ENCODE measurements around the gene IFT80. TPM values are rescaled to one million over a fixed set of nuclear protein-coding genes. Genes with fewer than 3 reads are reported as not detected.
A peak's percentile ranks its signal among the peaks of the same experiment; 100 is the strongest.

The IFT80 gene
- total RNA-seq, 2 experiments from 2014 or later, result 27.5 to 29.7 TPM

DNA sequence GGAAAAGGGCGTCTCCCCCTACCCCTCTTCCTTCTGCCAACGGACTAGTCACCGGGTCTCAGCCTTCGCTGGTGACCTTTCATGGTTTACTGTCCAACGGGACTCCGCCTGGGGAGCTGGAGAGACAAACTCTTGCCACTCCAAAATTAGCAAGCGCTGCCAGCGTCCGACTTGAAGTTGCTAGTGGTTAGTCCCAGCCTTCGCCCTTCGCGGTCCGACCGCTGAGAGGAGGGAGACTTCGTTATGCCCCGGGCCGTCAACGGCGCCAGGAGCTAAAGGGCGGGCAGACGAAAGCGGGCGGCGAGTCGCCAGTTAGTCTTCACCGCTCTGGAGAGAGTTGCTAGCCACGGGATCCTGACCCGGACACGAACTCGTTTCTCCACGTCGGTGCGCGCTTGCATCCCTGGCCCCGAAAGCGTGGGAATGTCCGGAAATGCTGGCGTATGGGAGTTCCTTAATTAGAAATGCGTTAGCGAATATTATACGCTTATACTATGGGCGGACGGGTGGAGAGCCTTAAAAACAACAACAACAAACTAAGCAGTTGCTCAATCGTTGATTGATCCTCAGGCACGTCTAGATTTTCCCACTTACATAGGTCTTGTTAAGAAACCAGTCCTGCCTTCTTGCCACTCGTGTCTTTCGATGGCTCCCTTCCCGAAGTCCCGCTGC lies 1.1 kb upstream of the IFT80 start:
- DNase-seq, result peak; percentile 57
- Mint-ChIP-seq H3K27me3 (ENCODE audit: low read depth) (no peaks in the 10 kb centered on the region), H3K9me3 (ENCODE audit: insufficient read depth) (no peaks in the 10 kb centered on the region), H3K36me3 (ENCODE audit: low read depth) (peaks cover 50% of the 10 kb centered on the region), H3K27ac (peak overlapping the region; percentile 97), H3K4me1 (ENCODE audit: low read depth) (peaks cover 47% of the 10 kb centered on the region), H3K4me3 (peak overlapping the region; percentile 94)
- peak; percentile 30 for ATAC-seq
- ChIA-PET CTCF (interaction anchor here (0.9 to 1.5 kb wide), 3 partner anchors 15 to 51 kb away, joined by 3 read pairs; partner anchors contain the start of gene TRIM59), POLR2A (interaction anchor here (0.6 to 2.3 kb wide), 13 partner anchors 7 to 175 kb away, joined by 3 to 76 read pairs (median 4); partner anchors contain the start of genes C3orf80 and TRIM59)

DNA sequence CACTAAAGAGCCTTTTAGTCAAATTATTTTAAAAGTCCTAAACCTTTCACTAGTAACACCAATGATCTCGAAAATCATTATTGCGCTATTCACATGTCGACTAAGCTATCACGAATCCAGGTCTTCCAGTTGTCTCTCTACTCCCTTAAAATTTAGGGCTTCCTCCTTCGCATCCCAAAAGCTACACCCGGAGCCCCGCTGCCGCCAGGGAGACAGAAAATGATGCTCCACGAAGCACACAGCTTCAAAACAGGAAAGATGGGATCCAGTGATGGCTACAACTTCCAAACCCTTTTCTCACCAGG lies 253 bp downstream of the IFT80 start:
- peak overlapping the region; percentile 97 for H3K27ac Mint-ChIP-seq
- peaks cover 41% of the 10 kb centered on the region for H3K36me3 Mint-ChIP-seq (ENCODE audit: low read depth)
- H3K4me1 Mint-ChIP-seq (ENCODE audit: low read depth), result peaks cover 38% of the 10 kb centered on the region
- H3K9me3 Mint-ChIP-seq (ENCODE audit: insufficient read depth), result no peaks in the 10 kb centered on the region
- no peaks in the 10 kb centered on the region for H3K27me3 Mint-ChIP-seq (ENCODE audit: low read depth)
- ATAC-seq (peak; percentile 9), DNase-seq (no peak)
- H3K4me3 Mint-ChIP-seq, result peak overlapping the region; percentile 94
- POLR2A ChIA-PET, result interaction anchor here (0.8 to 2.3 kb wide), 2 partner anchors 29 to 50 kb away, joined by 4 to 76 read pairs; partner anchors contain the start of gene TRIM59
- CTCF ChIA-PET, result interaction anchor here (1.5 kb wide), 1 partner anchor 52 kb away, joined by 3 read pairs; no protein-coding TSS in a partner anchor

DNA sequence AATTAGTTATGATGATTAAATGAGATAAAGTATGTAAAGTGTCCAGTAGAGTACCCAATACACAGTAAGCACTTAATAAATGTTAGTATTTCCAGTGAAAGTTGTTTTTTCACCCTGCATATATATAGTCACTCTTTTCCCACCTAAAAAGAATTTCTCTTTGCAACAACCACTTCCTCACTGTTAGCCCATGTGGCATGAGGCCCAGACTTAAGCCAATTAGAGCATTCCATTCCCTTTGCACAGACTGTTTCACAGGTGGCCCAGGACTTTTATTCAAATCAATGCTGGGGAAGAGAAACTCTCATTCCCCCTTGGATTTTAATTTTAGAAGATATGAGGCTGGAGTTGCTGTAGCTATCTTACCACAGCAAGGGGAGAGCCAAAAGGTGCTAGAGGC lies 3.7 kb downstream of the IFT80 start:
- H3K27me3 Mint-ChIP-seq (ENCODE audit: low read depth), result no peaks in the 10 kb centered on the region
- ATAC-seq (no peak), DNase-seq (no peak)
- H3K36me3 Mint-ChIP-seq (ENCODE audit: low read depth), result peaks cover 11% of the 10 kb centered on the region
- H3K27ac Mint-ChIP-seq, result no peak overlapping the region
- ChIA-PET CTCF (no interaction called here), POLR2A (no interaction called here)
- peaks cover 29% of the 10 kb centered on the region for H3K4me1 Mint-ChIP-seq (ENCODE audit: low read depth)
- H3K4me3 Mint-ChIP-seq, result no peak overlapping the region
- no peaks in the 10 kb centered on the region for H3K9me3 Mint-ChIP-seq (ENCODE audit: insufficient read depth)

DNA sequence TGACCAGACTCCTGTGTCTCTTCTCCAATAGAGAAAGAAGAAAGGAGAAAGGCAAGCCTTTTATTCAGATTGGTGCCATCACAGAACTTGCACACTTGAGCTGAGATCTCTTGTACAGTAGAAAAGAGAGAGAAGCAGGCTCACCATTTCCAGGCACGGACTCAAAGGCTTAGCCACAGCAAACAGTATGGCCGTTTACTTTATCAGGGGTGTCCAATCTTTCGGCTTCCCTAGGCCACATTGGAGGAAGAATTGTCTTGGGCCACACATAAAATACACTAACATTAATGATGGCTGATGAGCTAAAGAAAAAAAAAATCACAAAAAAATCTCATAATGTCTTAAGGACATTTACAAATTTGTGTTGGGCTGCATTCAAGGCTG lies 5.0 kb downstream of the IFT80 start:
- Mint-ChIP-seq H3K36me3 (ENCODE audit: low read depth) (peaks cover 9% of the 10 kb centered on the region), H3K4me1 (ENCODE audit: low read depth) (peaks cover 29% of the 10 kb centered on the region), H3K27ac (no peak overlapping the region), H3K4me3 (no peak overlapping the region), H3K9me3 (ENCODE audit: insufficient read depth) (no peaks in the 10 kb centered on the region), H3K27me3 (ENCODE audit: low read depth) (no peaks in the 10 kb centered on the region)
- ChIA-PET CTCF (interaction anchor here (1.1 kb wide), 1 partner anchor 11 kb away, joined by 3 read pairs; no protein-coding TSS in a partner anchor), POLR2A (no interaction called here)
- ATAC-seq (no peak), DNase-seq (no peak)

DNA sequence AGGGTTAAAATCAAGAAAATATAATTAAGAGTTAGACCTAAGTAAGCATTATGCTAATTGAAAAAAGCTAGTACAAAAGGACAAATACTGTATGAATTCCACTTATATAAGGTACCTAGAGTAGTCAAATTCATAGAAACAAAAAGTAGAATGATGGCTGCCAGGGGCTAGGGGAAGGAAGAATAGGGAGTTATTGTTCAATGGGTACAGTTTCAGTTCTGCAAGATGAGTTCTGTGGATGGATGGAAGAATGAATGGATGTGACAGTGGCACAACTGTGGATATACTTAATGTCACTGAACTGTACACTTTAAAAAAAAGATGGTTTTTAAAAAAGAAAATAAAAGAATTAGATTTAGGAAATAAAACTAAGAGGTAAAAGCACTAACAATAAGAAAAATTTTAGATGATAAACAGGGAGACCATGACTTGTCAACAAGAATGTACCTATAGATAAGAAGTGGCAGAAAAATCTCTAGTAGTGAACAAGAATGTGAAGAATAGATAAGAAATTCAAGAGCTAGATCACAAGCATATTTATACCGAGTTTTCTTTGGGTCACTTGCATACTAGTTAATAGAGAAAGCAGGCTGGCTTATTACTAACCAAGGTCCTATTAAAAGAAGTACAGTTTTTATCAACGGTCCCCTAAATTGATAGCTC lies 5.5 kb downstream of the IFT80 start:
- Mint-ChIP-seq H3K4me3 (no peak overlapping the region), H3K4me1 (ENCODE audit: low read depth) (peaks cover 26% of the 10 kb centered on the region), H3K27ac (no peak overlapping the region), H3K9me3 (ENCODE audit: insufficient read depth) (no peaks in the 10 kb centered on the region), H3K27me3 (ENCODE audit: low read depth) (no peaks in the 10 kb centered on the region), H3K36me3 (ENCODE audit: low read depth) (peaks cover 6% of the 10 kb centered on the region)
- ATAC-seq, result no peak
- POLR2A ChIA-PET, result no interaction called here
- CTCF ChIA-PET, result interaction anchor here (1.1 kb wide), 1 partner anchor 11 kb away, joined by 3 read pairs; no protein-coding TSS in a partner anchor
- no peak for DNase-seq

DNA sequence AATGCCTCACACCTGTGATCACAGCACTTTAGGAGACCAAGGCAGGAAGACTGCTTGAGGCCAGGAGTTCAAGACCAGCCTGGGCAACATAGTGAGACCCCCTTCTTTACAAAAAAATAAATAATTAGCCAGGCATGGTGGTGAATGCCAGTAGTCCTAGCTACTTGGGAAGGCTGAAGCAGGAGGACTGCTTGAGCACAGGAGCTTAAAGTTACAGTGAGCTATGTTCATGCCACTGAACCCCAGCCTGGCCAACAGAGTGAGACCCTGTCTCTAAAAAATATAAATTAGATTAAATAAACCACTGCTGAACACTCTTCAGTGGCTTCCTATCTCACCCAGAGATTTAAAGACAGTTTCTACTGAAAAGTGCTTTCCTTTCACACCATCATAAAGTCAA lies 6.2 kb downstream of the IFT80 start:
- POLR2A ChIA-PET, result no interaction called here
- ATAC-seq (no peak), DNase-seq (no peak)
- CTCF ChIA-PET, result no interaction called here
- Mint-ChIP-seq H3K4me3 (no peak overlapping the region), H3K27me3 (ENCODE audit: low read depth) (no peaks in the 10 kb centered on the region), H3K36me3 (ENCODE audit: low read depth) (peaks cover 6% of the 10 kb centered on the region), H3K4me1 (ENCODE audit: low read depth) (peaks cover 20% of the 10 kb centered on the region), H3K27ac (no peak overlapping the region), H3K9me3 (ENCODE audit: insufficient read depth) (no peaks in the 10 kb centered on the region)

DNA sequence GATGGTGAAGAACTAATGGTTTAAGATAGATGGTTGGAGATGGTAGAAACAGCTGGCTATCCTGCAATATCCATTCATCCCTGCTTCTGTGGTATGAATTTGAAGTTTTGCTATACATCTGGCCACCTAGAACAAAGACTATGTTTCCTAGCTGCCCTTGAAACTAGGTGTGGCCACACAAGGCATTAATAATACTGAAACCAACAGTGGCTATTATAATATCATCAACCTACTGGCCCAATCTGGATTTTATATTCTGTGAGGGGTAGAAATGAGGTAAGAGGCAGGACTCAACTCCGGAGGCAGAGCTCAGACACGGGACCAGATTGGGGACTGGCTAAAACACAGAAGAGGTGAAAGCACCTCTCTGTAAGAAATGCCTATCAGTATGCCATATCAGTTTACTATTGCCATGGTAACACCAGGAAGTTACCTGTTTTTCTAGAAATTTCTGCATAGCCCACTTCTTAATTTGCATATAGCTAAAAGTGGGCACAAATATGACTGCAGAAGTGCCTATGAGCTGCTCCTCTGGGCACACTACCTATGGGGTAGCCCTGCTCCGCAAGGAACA lies 8.4 kb downstream of the IFT80 start:
- no peak for DNase-seq
- Mint-ChIP-seq H3K4me1 (ENCODE audit: low read depth) (peaks cover 10% of the 10 kb centered on the region), H3K4me3 (no peak overlapping the region), H3K27me3 (ENCODE audit: low read depth) (no peaks in the 10 kb centered on the region), H3K36me3 (ENCODE audit: low read depth) (peaks cover 6% of the 10 kb centered on the region), H3K9me3 (ENCODE audit: insufficient read depth) (no peaks in the 10 kb centered on the region), H3K27ac (no peak overlapping the region)
- ChIA-PET CTCF (no interaction called here), POLR2A (interaction anchor here (0.8 kb wide), 1 partner anchor 59 kb away, joined by 3 read pairs; the partner anchor contains the start of gene TRIM59)
- ATAC-seq, result no peak

DNA sequence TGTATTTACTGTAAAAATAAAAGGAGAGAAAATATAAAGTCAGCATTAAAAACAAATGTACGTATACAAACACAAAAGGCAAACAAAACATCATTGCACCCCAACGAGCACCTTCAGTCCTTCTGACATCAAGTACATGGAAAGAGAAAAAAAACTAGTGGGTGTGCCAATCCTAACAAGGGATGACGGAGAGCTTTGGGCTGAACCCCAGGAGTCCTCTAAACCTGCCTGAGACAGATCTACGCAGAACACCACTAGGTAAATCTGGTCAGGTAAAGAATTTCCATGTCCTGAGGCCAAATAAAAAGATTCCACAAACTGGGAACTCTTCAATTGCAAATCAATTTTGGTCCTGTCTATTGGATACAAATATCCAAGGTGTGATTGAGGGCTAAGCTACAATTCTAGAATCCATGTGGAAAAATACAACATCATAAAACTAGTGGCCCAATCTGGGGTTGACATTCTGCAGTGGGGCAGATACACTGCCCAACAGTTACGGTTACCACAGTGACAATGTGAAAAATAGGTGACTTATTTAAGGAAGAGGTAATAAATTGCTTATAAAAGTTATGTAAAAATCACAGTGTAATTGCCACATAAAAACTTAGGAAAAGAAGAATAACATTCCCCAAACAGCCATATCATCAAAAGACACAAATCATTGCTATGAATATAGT lies 14.2 kb downstream of the IFT80 start:
- DNase-seq, result no peak
- Mint-ChIP-seq H3K9me3 (ENCODE audit: insufficient read depth) (no peaks in the 10 kb centered on the region), H3K4me1 (ENCODE audit: low read depth) (no peaks in the 10 kb centered on the region), H3K36me3 (ENCODE audit: low read depth) (peaks cover 14% of the 10 kb centered on the region), H3K27ac (no peak overlapping the region), H3K27me3 (ENCODE audit: low read depth) (no peaks in the 10 kb centered on the region), H3K4me3 (no peak overlapping the region)
- no peak for ATAC-seq
- ChIA-PET POLR2A (no interaction called here), CTCF (no interaction called here)

DNA sequence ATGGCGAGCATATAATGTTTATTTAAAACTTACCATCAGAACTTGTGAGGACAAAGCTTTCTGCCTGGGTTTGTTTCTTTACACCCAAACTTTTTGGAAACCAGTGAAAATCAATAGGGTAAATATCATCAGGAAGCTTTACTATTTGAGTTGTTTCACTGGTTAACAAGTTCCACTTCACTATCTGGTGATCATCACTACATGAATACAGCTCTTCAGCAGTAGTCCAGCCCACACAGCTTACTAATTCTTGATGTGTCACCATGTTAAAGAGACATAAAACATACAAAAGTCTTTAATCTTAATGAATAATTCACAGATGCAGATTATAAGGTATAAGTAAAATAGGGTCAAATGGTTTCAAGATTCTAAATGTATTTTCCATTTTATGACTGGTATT lies 17.6 kb downstream of the IFT80 start:
- H3K9me3 Mint-ChIP-seq (ENCODE audit: insufficient read depth), result no peaks in the 10 kb centered on the region
- no peaks in the 10 kb centered on the region for H3K27me3 Mint-ChIP-seq (ENCODE audit: low read depth)
- no peak overlapping the region for H3K4me3 Mint-ChIP-seq
- ChIA-PET CTCF (interaction anchor here (1.3 kb wide), 1 partner anchor 34 kb away, joined by 3 read pairs; no protein-coding TSS in a partner anchor), POLR2A (no interaction called here)
- no peak overlapping the region for H3K27ac Mint-ChIP-seq
- peaks cover 16% of the 10 kb centered on the region for H3K36me3 Mint-ChIP-seq (ENCODE audit: low read depth)
- H3K4me1 Mint-ChIP-seq (ENCODE audit: low read depth), result no peaks in the 10 kb centered on the region
- no peak for DNase-seq
- no peak for ATAC-seq

DNA sequence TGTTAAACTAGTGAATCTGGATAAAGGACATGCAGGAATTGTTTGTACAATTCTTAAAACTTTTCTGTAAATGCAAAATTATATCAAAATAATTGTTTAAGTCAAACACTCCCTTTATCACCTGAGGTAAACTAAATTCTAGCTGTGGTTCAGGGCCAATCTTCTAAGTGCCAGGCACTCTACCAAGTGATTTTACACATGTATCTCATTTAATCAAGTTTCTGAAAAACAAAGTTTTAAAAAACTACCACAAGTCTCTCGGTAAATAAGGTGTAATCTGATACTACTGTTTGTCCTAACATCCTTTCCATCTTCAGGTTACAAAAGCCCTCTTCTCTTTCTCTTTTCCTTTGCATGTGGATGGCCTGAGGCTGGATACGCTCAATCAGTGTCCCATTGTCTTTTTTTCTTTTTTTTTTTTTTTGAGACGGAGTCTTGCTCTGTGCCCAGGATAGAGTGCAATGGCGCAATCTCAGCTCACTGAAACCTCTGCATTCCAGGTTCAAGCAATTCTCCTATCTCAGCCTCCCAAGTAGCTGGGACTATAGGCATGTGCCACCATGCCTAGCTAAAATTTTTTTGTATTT lies 19.3 kb downstream of the IFT80 start:
- ATAC-seq (no peak), DNase-seq (no peak)
- Mint-ChIP-seq H3K36me3 (ENCODE audit: low read depth) (peaks cover 17% of the 10 kb centered on the region), H3K4me3 (no peak overlapping the region), H3K27ac (no peak overlapping the region), H3K9me3 (ENCODE audit: insufficient read depth) (no peaks in the 10 kb centered on the region), H3K4me1 (ENCODE audit: low read depth) (no peaks in the 10 kb centered on the region), H3K27me3 (ENCODE audit: low read depth) (no peaks in the 10 kb centered on the region)
- ChIA-PET CTCF (no interaction called here), POLR2A (no interaction called here)

DNA sequence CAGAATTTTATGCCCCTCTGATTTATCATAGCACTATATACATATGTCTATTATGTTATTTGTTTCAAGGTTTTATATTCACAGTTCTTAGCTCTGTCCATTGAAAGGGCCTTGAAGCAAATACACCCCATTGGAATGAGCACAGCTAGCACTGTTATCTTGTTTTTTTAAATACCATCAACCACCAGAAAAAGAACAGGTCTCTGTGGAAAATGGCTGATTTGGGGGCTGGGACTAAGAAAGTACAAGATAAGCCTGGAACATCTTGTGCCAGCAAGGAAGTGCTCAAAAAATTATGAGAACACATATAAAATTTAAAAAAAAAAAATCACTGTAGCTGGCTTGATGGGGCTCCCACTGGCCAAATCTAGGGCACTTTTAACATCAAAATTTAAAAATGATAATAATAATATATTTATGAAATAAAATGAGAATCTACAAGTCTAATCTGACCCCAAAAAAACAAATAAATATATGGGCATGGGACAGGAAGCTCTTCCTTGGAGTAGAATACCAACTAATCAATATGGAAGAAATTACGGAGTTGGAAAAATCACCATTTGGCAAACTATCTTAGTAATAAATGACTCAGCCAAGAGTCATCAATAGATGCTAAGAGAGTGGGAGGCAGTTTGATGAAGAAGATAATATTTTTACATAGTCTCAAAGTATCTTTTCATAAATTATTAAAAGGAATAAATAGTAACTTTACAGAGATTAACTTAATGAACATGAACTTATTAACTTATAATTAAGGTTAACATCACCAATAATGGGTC lies 20.5 kb downstream of the IFT80 start:
- Mint-ChIP-seq H3K27me3 (ENCODE audit: low read depth) (no peaks in the 10 kb centered on the region), H3K9me3 (ENCODE audit: insufficient read depth) (no peaks in the 10 kb centered on the region), H3K4me3 (no peak overlapping the region), H3K27ac (no peak overlapping the region), H3K4me1 (ENCODE audit: low read depth) (no peaks in the 10 kb centered on the region), H3K36me3 (ENCODE audit: low read depth) (peaks cover 27% of the 10 kb centered on the region)
- ATAC-seq (no peak), DNase-seq (no peak)
- ChIA-PET POLR2A (no interaction called here), CTCF (no interaction called here)
